IPS-18a (cell line): ENCODE results near the gene DHFR.

Experiments used
- H3K27ac ChIP-seq: one replicate; pipeline ENCODE4 v1.5.1; 2013; ENCODE audit warnings: low read length
- H3K27me3 ChIP-seq: one replicate; pipeline ENCODE4 v1.6.1; 2013; ENCODE audit warnings: mild to moderate bottlenecking, low read length; ENCODE audit not compliant: control insufficient read depth, insufficient read depth
- H3K36me3 ChIP-seq: one replicate; pipeline ENCODE4 v1.6.1; 2013; ENCODE audit warnings: low read depth, low read length; ENCODE audit not compliant: control insufficient read depth
- H3K4me1 ChIP-seq: one replicate; pipeline ENCODE4 v1.6.1; 2013; ENCODE audit warnings: low read depth, low read length; ENCODE audit not compliant: control insufficient read depth
- H3K4me3 ChIP-seq: one replicate; pipeline ENCODE4 v1.5.1; 2013; ENCODE audit warnings: low read length
- H3K9ac ChIP-seq: one replicate; pipeline ENCODE4 v1.6.1; 2013; ENCODE audit warnings: mild to moderate bottlenecking, low read length, moderate library complexity
- H3K9me3 ChIP-seq: one replicate; pipeline ENCODE4 v1.6.1; 2013; ENCODE audit warnings: low read depth, low read length; ENCODE audit not compliant: control insufficient read depth

The DHFR gene

DNA sequence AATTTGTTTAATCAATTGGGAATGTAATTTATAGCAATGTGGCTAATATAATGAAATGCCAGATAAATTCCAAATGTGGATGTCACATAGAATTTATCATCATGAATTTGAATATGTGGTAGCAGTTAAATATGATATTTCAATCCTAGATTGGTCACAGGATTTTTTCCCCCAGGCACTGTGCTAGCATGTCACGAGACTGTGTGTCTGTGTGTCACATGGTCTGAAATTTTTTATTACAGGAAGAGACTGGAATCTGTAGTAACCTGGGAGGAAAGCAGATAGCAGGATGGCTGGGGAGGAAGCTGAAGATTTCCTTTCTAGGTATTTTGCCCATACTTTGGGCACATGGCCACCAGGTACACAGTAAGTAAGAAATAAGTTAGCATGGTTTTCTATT is 35.7 kb downstream of the DHFR start:
- Histone ChIP-seq H3K9me3 (no peaks in the 10 kb centered on the region), H3K4me3 (no peak overlapping the region), H3K27me3 (no peaks in the 10 kb centered on the region), H3K4me1 (no peaks in the 10 kb centered on the region), H3K27ac (no peak overlapping the region), H3K9ac (no peak overlapping the region), H3K36me3 (no peaks in the 10 kb centered on the region)

DNA sequence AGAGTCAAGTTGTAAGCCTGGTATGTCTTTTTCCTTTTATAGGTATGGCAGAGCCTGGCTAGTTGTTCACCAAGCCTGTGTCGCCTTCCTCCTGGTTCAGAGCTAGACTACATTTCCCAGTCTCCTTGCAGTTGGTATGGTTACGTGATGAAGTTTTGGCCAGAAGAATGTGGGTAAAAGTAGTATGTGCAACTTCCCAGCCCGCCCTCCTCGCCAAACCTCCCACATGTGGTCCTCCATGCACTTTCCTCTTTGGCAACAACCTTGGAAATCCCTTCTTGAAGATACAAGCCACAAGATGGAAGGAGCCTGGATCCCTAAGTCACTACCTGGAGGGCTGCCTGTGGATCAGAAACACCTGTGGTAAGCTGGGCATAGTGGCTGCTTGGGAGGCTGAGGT is 36.3 kb downstream of the DHFR start:
- no peaks in the 10 kb centered on the region for H3K4me1 ChIP-seq
- H3K4me3 ChIP-seq, result no peak overlapping the region
- no peak overlapping the region for H3K27ac ChIP-seq
- no peak overlapping the region for H3K9ac ChIP-seq
- H3K9me3 ChIP-seq, result no peaks in the 10 kb centered on the region
- no peaks in the 10 kb centered on the region for H3K36me3 ChIP-seq
- H3K27me3 ChIP-seq, result no peaks in the 10 kb centered on the region

DNA sequence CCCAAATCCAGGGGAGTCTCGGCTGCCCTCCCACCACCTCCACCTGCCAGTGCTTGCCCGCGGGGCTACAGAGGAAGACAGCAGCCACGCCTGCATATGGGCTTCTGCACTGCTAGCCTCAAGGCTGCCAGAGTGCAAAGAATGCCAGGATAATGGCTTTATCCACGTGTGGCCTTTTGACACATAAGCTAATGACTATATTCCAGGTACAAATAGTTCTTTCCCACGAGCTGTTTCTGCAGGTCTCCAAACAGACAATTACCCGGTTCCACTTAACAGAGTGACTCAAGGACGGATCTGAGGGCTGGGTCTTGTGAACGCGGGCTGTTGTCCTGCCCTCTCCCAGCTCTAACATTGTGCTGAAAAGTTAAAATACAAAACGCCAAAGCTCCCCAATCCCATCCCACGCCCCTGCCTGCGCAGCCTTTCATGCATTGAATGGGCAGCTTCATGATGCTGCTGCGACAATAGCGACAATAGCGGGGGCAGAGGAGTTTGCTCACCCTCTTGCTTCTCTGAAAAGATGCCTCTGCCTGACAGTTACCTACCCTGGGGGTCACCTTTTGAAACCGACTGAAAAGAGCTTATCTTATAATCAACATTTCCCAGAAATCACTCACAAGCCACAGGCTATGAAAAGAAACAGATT is 39.4 kb downstream of the DHFR start:
- Histone ChIP-seq H3K4me1 (no peaks in the 10 kb centered on the region), H3K36me3 (no peaks in the 10 kb centered on the region), H3K9ac (no peak overlapping the region), H3K27ac (no peak overlapping the region), H3K27me3 (no peaks in the 10 kb centered on the region), H3K4me3 (no peak overlapping the region), H3K9me3 (no peaks in the 10 kb centered on the region)

DNA sequence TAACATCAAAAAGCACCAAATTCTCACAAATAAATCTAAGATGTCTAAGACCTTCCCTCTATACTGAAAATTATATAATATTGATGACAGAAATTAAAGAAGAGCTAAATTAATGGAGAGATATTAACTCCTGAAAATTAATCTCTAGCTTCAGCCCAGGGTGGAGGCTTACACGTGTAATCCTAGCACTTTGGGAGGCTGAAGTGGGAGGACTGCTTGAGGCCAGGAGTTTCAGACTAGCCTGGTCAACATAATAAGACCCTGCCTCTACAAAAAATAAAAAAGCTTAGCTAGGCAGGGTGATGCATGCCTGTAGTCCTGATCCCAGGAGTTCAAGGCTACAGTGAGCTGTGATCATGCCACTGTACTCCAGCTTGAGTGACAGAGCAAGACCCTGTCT is 45.1 kb downstream of the DHFR start:
- H3K4me1 ChIP-seq, result no peaks in the 10 kb centered on the region
- H3K4me3 ChIP-seq, result no peak overlapping the region
- no peak overlapping the region for H3K27ac ChIP-seq
- H3K9ac ChIP-seq, result no peak overlapping the region
- no peaks in the 10 kb centered on the region for H3K36me3 ChIP-seq
- no peaks in the 10 kb centered on the region for H3K9me3 ChIP-seq
- H3K27me3 ChIP-seq, result no peaks in the 10 kb centered on the region

DNA sequence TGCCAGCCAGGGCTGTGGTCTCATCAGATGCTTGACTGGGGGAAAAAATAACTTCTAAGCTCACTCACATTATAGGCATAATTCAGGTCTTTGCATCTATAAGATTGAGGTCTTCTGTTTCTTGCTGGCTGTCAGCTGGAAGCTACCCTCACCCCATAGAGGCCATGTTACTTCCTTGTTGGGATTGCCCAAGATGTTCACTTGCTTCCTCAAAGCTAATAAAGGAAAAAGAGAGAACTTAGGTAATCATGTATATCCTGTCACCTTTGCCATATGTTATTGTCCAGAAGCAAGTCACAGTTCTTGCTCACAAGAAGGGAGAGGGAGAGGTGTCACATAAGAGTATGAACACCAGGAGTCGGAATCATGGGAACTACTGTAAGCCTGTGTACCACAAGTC is 46.1 kb downstream of the DHFR start:
- Histone ChIP-seq H3K27me3 (no peaks in the 10 kb centered on the region), H3K9me3 (no peaks in the 10 kb centered on the region), H3K4me3 (no peak overlapping the region), H3K9ac (no peak overlapping the region), H3K27ac (no peak overlapping the region), H3K4me1 (no peaks in the 10 kb centered on the region), H3K36me3 (no peaks in the 10 kb centered on the region)

DNA sequence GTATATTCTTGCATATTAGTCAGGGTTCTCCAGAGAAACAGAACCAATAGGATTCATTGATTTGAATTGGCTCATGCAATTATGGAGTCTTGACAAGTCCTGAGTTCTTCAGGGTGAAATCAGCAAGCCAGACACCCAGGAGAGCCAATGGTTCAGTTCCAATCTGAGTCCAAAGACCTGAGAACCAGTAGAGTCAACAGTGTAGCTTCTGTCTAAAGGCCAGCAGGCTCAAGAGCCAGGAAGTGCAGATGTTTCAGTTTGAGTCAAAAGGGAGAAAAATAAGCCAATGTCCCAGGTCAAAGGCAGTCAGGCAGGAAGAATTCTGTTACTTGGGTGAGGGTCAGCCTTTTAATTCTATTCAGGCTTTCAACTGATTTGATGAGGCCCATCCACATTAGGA is 47.0 kb downstream of the DHFR start:
- H3K27ac ChIP-seq, result no peak overlapping the region
- no peaks in the 10 kb centered on the region for H3K4me1 ChIP-seq
- no peaks in the 10 kb centered on the region for H3K9me3 ChIP-seq
- H3K27me3 ChIP-seq, result no peaks in the 10 kb centered on the region
- no peak overlapping the region for H3K9ac ChIP-seq
- H3K4me3 ChIP-seq, result no peak overlapping the region
- no peaks in the 10 kb centered on the region for H3K36me3 ChIP-seq

DNA sequence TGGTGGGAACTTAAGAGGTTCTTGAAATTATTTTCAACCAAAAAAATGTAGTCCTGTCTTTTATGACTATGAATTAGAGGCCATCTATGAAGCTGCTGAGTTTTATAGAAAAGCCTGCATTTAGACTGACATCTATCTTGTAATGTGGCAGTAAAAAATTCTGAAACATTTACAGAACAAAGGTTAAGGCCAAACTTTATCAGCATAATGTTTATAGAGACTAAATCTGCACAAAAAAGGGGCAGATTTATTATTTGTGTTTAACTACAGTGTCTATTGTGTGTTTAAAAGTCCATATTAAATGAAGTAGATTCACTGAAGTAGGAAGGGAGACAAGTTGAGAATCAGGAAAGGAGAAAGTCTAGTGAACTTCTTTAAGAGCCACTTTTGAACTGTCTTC is 47.4 kb downstream of the DHFR start:
- no peaks in the 10 kb centered on the region for H3K36me3 ChIP-seq
- no peak overlapping the region for H3K9ac ChIP-seq
- no peak overlapping the region for H3K27ac ChIP-seq
- no peak overlapping the region for H3K4me3 ChIP-seq
- H3K27me3 ChIP-seq, result no peaks in the 10 kb centered on the region
- no peaks in the 10 kb centered on the region for H3K4me1 ChIP-seq
- no peaks in the 10 kb centered on the region for H3K9me3 ChIP-seq

DNA sequence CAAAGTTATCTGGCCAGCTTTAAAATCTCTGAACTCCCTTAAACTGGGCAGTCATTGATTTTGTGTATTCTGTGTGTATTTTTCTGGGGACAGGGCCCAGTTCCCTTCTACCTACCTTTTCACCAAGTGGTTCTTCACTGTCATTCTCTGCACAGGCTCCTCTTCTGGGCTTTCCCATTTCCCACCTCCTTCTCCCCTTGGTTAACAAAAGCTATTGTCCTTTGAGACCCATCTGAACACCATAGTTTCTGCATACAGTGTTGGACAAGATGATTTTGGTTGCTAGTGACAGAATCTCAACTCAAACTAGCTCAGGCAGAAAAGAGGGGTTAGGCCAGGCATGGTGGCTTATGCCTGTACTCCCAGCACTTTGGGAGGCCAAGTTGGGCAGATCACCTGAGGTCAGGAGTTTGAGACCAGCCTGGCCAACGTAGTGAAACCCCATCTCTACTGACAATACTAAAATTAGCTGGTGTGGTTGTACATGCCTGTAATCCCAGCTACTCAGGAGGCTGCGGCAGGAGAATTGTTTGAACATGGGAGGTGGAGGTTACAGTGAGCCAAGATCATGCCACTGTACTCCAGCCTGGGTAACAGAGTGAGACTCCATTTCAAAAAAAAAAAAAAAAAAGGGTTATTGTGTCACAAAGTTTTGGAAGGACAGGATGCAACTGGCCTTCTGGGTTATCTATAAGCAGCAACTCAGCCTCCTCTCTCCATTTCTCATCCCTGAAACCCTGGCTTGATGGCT is 53.7 kb downstream of the DHFR start:
- no peak overlapping the region for H3K4me3 ChIP-seq
- no peaks in the 10 kb centered on the region for H3K9me3 ChIP-seq
- H3K36me3 ChIP-seq, result no peaks in the 10 kb centered on the region
- no peaks in the 10 kb centered on the region for H3K27me3 ChIP-seq
- no peak overlapping the region for H3K9ac ChIP-seq
- H3K4me1 ChIP-seq, result no peaks in the 10 kb centered on the region
- no peak overlapping the region for H3K27ac ChIP-seq

DNA sequence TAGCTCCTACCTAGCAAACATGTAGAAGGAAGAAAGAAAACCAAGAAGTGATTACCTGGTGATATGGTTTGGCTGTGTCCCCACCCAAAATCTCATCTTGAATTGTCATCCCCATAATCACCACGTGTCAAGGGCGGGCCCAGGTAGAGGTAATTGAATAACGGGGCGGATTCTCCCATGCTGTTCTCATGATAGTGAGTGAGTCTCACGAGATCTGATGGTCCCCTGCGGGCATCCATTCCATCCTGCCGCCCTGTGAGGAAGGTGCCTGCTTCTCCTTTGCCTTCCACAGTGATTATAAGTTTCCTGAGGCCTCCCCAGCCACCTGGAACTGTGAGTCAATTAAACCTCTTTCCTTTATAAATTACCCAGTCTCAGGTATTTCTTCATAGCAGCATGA is 57.3 kb downstream of the DHFR start:
- Histone ChIP-seq H3K27me3 (no peaks in the 10 kb centered on the region), H3K27ac (no peak overlapping the region), H3K9me3 (no peaks in the 10 kb centered on the region), H3K4me3 (no peak overlapping the region), H3K9ac (no peak overlapping the region), H3K4me1 (no peaks in the 10 kb centered on the region), H3K36me3 (no peaks in the 10 kb centered on the region)

DNA sequence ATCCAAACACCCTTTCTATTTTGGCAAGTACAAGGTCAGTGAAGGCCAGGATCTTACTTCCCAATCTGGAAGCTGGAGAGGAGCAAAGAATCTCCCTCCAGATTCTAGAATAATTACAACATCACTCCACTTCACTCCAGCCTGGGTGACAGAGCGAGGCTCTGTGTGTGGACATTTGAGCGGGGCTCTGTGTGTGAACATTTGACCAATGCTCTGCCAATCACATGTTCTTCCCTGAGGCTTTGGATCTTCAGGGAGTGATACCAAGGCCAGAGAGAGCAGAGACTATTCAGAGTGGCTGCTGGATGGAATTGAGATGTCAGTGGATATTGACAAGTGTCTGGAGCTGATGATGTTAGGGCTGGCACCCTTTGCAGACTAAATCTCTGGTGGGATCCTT is 60.0 kb downstream of the DHFR start:
- no peak overlapping the region for H3K9ac ChIP-seq
- H3K4me1 ChIP-seq, result no peaks in the 10 kb centered on the region
- no peaks in the 10 kb centered on the region for H3K9me3 ChIP-seq
- H3K27me3 ChIP-seq, result no peaks in the 10 kb centered on the region
- H3K27ac ChIP-seq, result no peak overlapping the region
- no peaks in the 10 kb centered on the region for H3K36me3 ChIP-seq
- H3K4me3 ChIP-seq, result no peak overlapping the region

DNA sequence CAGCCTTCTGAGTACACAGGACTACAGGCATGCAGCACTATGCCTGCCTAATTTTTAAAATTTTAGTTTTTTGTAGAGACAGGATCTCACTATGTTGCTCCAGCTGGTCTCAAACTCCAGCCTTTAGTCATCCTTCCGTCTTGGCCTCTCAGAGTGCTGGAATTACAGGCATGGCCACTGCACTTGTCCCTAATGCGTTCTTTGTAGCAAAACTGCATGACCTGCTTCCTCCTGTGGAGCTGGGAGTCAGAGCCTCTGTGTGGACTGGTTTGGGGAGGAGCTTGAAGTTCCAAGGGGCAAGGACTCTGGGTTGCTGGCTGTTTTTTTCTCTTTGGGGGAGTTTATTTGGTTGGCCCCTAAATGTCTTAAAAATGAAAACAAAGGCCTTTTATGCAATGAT is 62.0 kb downstream of the DHFR start:
- no peak overlapping the region for H3K27ac ChIP-seq
- no peaks in the 10 kb centered on the region for H3K4me1 ChIP-seq
- H3K27me3 ChIP-seq, result no peaks in the 10 kb centered on the region
- H3K9ac ChIP-seq, result no peak overlapping the region
- H3K36me3 ChIP-seq, result no peaks in the 10 kb centered on the region
- no peaks in the 10 kb centered on the region for H3K9me3 ChIP-seq
- no peak overlapping the region for H3K4me3 ChIP-seq

DNA sequence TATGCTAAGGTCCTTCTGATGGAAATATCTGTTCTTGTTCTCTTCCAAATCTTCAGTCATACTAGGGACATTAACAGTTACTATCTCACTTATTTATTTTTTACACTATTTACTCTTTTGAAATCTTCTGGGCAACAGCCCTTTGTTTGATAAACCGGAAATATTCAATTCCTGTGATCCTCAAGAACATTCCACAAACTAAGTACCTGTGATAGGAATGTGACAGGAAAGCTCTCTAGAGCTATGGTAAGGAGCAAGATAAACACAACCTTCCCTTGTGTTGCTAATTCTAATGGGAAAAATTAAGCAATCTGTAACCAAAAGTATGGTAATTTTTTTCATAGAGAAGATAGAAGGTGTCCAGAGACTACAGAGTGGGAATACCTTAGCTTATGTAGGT is 62.7 kb downstream of the DHFR start:
- H3K27ac ChIP-seq, result no peak overlapping the region
- H3K36me3 ChIP-seq, result no peaks in the 10 kb centered on the region
- H3K9me3 ChIP-seq, result no peaks in the 10 kb centered on the region
- no peak overlapping the region for H3K4me3 ChIP-seq
- H3K27me3 ChIP-seq, result no peaks in the 10 kb centered on the region
- no peak overlapping the region for H3K9ac ChIP-seq
- H3K4me1 ChIP-seq, result no peaks in the 10 kb centered on the region
